Measurements from ENCODE around the gene TOMM20L.

GRCh38 chr14:58401587-58401986, 5.9 kb downstream of the TOMM20L start:
- TF ChIP-seq CTCF (IDR thresholded peaks at IDR 0.05), result no peak
- TF ChIP-seq POLR2A (IDR thresholded peaks at IDR 0.05), result no peak

Data from testis (tissue), 2 donors.